WTC11 (cell line): ENCODE measurements around the gene TTN. TPM values are rescaled to one million over a fixed set of nuclear protein-coding genes. Genes with fewer than 3 reads are reported as not detected.

ENCODE experiments used
- ATAC-seq: fragments of 200-7000 bp; cut with Tn5 transposase; 2 replicates; pipeline ENCODE4 v1.10.0; 2021; ENCODE audit warnings: mild to moderate bottlenecking, moderate library complexity
- CTCF ChIA-PET: fragments of 300-600 bp; sonication (Branson Sonifier 250); formaldehyde crosslinking; loops from one replicate; lab custom pipeline; 2021; ENCODE audit warnings: antibody characterized with exemption; lab: Charles Lee
- POLR2A ChIA-PET: fragments of 350-600 bp; sonication (Branson Sonifier 250); formaldehyde crosslinking; loops from one replicate; lab custom pipeline; 2021; ENCODE audit warnings: antibody characterized with exemption; lab: Charles Lee
- DNase-seq: peaks from one replicate; pipeline ENCODE4 v3.0.0; 2021; ENCODE audit warnings: low spot score
- H3K27ac Mint-ChIP-seq: 2 replicates; pipeline ENCODE4 v1.8.0; 2021; ENCODE audit warnings: mixed read lengths
- H3K27me3 Mint-ChIP-seq: 2 replicates; pipeline ENCODE4 v1.8.0; 2021; ENCODE audit warnings: low read depth, mild to moderate bottlenecking, moderate library complexity, mixed read lengths
- H3K36me3 Mint-ChIP-seq: 2 replicates; pipeline ENCODE4 v1.8.0; 2021; ENCODE audit warnings: mixed read lengths
- H3K4me1 Mint-ChIP-seq: 2 replicates; pipeline ENCODE4 v1.8.0; 2022; ENCODE audit warnings: mixed read lengths
- H3K4me3 Mint-ChIP-seq: 2 replicates; pipeline ENCODE4 v1.8.0; 2021; ENCODE audit warnings: mild to moderate bottlenecking, moderate library complexity, mixed read lengths
- H3K9me3 Mint-ChIP-seq: 2 replicates; pipeline ENCODE4 v1.8.0; 2021; ENCODE audit warnings: mixed read lengths
- ATF1 ChIP-seq: sonication (generic); formaldehyde crosslinking; IDR thresholded peaks from 2 replicates; pipeline ENCODE4 v1.8.1; 2023; ENCODE audit warnings: mild to moderate bottlenecking, moderate library complexity, missing genetic modification reagents
- CREB1 ChIP-seq: sonication (generic); formaldehyde crosslinking; IDR thresholded peaks from 2 replicates; pipeline ENCODE4 v1.8.0; 2023; ENCODE audit warnings: mild to moderate bottlenecking, missing genetic modification reagents
- ELF4 ChIP-seq: sonication (generic); formaldehyde crosslinking; IDR thresholded peaks from 2 replicates; pipeline ENCODE4 v1.8.1; 2022; ENCODE audit warnings: low read depth, mild to moderate bottlenecking, moderate library complexity, missing genetic modification reagents
- EMX1 ChIP-seq: fragments of 250-450 bp; sonication (Bioruptor Pico); IDR thresholded peaks from 2 replicates; pipeline ENCODE4 v1.8.0; 2021; ENCODE audit warnings: mild to moderate bottlenecking
- GRHL2 ChIP-seq: fragments of 250-450 bp; sonication (Bioruptor Pico); IDR thresholded peaks from 2 replicates; pipeline ENCODE4 v1.8.0; 2022; ENCODE audit warnings: mild to moderate bottlenecking, moderate library complexity; ENCODE audit not compliant: insufficient replicate concordance, severe bottlenecking
- JAZF1 ChIP-seq: fragments of 250-450 bp; sonication (Bioruptor Pico); IDR thresholded peaks from 2 replicates; pipeline ENCODE4 v1.9.0; 2021; ENCODE audit warnings: moderate library complexity, mild to moderate bottlenecking, inconsistent platforms
- MYBL2 ChIP-seq: sonication (generic); formaldehyde crosslinking; IDR thresholded peaks from 2 replicates; pipeline ENCODE4 v1.8.1; 2023; ENCODE audit warnings: mild to moderate bottlenecking, moderate library complexity, missing genetic modification reagents
- NFATC4 ChIP-seq: fragments of 250-450 bp; sonication (Bioruptor Pico); IDR thresholded peaks from 2 replicates; pipeline ENCODE4 v1.9.0; 2021; ENCODE audit warnings: mild to moderate bottlenecking
- NR1H2 ChIP-seq: sonication (generic); formaldehyde crosslinking; IDR thresholded peaks from 2 replicates; pipeline ENCODE4 v1.9.0; 2021; ENCODE audit warnings: mild to moderate bottlenecking, moderate library complexity, missing genetic modification reagents
- NR2C2 ChIP-seq: sonication (generic); formaldehyde crosslinking; IDR thresholded peaks from 2 replicates; pipeline ENCODE4 v1.8.0; 2022; ENCODE audit warnings: mild to moderate bottlenecking, missing genetic modification reagents
- OVOL2 ChIP-seq: fragments of 250-450 bp; sonication (Bioruptor Pico); IDR thresholded peaks from 2 replicates; pipeline ENCODE4 v1.9.0; 2021; ENCODE audit warnings: mild to moderate bottlenecking, borderline replicate concordance
- RORB ChIP-seq: fragments of 250-450 bp; sonication (Bioruptor Pico); IDR thresholded peaks from 2 replicates; pipeline ENCODE4 v1.9.0; 2021; ENCODE audit warnings: mild to moderate bottlenecking
- SMAD3 ChIP-seq: sonication (generic); formaldehyde crosslinking; IDR thresholded peaks from 2 replicates; pipeline ENCODE4 v1.8.0; 2022; ENCODE audit warnings: missing genetic modification reagents, mild to moderate bottlenecking, borderline replicate concordance
- SMAD4 ChIP-seq: sonication (generic); formaldehyde crosslinking; IDR thresholded peaks from 2 replicates; pipeline ENCODE4 v1.8.0; 2022; ENCODE audit warnings: mild to moderate bottlenecking, missing genetic modification reagents
- ZNF219 ChIP-seq: sonication (generic); formaldehyde crosslinking; IDR thresholded peaks from 2 replicates; pipeline ENCODE4 v1.8.0; 2023; ENCODE audit warnings: missing genetic modification reagents, mild to moderate bottlenecking, borderline replicate concordance
- total RNA-seq: library from RNA; stranded (reverse); gene quantifications from 3 replicates; pipeline ENCODE4 v1.2.3, GENCODE V29; 2021
- TF ChIP-seq, protein P1 (sequence below): fragments of 250-450 bp; sonication (Bioruptor Pico); IDR thresholded peaks from 2 replicates; pipeline ENCODE4 v1.9.0; 2021; ENCODE audit warnings: moderate library complexity, mild to moderate bottlenecking, inconsistent platforms, borderline replicate concordance
- TF ChIP-seq, protein P2 (sequence below): fragments of 200-600 bp; IDR thresholded peaks from 2 replicates; pipeline ENCODE4 v1.8.0; 2022; ENCODE audit warnings: antibody characterized with exemption
- TF ChIP-seq, protein P3 (sequence below): sonication (generic); formaldehyde crosslinking; IDR thresholded peaks from 2 replicates; pipeline ENCODE4 v1.8.1; 2022; ENCODE audit warnings: mild to moderate bottlenecking, moderate library complexity, missing genetic modification reagents
- TF ChIP-seq, protein P4 (sequence below): sonication (generic); formaldehyde crosslinking; conservative IDR thresholded peaks from 2 replicates; pipeline ENCODE4 v1.8.1; 2022; ENCODE audit warnings: mild to moderate bottlenecking, missing genetic modification reagents
- TF ChIP-seq, protein P5 (sequence below): fragments of 250-450 bp; sonication (Bioruptor Pico); conservative IDR thresholded peaks from 2 replicates; pipeline ENCODE4 v1.9.0; 2021; ENCODE audit warnings: mild to moderate bottlenecking
- TF ChIP-seq, protein P6 (sequence below): sonication (generic); formaldehyde crosslinking; IDR thresholded peaks from 2 replicates; pipeline ENCODE4 v1.8.1; 2022; ENCODE audit warnings: low read depth, mild to moderate bottlenecking, moderate library complexity, missing genetic modification reagents, borderline replicate concordance
- TF ChIP-seq, protein P7 (sequence below): fragments of 250-450 bp; sonication (Bioruptor Pico); IDR thresholded peaks from 2 replicates; pipeline ENCODE4 v1.9.0; 2021; ENCODE audit warnings: mild to moderate bottlenecking, borderline replicate concordance

Gene TTN
- total RNA-seq, 1 experiment from 2014 or later, result 4.7 TPM

DNA sequence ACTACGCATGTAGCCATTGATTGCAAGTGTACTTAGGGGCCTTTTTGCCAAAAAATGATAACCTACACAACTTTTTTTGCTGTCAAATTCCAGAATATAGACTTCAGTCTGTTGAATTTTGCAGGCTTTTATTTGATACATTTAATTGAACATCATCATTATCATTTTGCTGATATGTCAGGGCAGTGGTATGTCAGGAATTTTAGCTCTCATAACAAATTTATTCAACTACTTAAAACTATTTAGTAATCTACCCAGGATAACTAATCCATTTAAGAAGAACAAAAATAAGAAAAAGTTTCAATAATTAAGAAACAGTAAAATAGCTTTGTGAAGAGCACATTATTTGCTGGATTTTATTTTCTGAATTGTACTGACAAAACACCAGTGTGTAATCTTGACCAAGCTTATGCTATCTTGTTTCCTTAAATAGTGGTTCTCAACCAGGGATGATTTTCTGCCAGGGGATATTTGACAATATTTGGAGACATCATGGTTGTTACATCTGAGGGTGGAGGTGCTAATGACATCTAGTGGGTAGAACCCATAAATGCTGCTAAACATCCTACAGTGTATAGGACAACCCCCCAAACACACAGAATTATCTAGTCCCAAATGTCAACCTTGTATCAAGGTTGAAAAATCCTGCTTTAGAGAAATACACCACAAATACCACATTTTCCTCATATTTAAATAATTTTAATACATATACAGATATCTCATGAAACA is 12.1 kb upstream of the TTN start:
- POLR2A ChIA-PET, result no interaction called here
- H3K4me1 Mint-ChIP-seq, result peaks cover 3% of the 10 kb centered on the region; the same call in 1 of the 2 replicates
- TF ChIP-seq SMAD4 (CRISPR knock-in tag) (no peak), CREB1 (CRISPR knock-in tag) (no peak), MYBL2 (CRISPR knock-in tag) (no peak), EMX1 (CRISPR knock-in tag) (no peak), SMAD3 (CRISPR knock-in tag) (no peak), NR1H2 (CRISPR knock-in tag) (no peak)
- TF ChIP-seq, protein P1, sequence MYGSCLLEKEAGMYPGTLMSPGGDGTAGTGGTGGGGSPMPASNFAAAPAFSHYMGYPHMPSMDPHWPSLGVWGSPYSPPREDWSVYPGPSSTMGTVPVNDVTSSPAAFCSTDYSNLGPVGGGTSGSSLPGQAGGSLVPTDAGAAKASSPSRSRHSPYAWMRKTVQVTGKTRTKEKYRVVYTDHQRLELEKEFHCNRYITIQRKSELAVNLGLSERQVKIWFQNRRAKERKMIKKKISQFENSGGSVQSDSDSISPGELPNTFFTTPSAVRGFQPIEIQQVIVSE (CRISPR knock-in tag), result no peak
- TF ChIP-seq, protein P2, sequence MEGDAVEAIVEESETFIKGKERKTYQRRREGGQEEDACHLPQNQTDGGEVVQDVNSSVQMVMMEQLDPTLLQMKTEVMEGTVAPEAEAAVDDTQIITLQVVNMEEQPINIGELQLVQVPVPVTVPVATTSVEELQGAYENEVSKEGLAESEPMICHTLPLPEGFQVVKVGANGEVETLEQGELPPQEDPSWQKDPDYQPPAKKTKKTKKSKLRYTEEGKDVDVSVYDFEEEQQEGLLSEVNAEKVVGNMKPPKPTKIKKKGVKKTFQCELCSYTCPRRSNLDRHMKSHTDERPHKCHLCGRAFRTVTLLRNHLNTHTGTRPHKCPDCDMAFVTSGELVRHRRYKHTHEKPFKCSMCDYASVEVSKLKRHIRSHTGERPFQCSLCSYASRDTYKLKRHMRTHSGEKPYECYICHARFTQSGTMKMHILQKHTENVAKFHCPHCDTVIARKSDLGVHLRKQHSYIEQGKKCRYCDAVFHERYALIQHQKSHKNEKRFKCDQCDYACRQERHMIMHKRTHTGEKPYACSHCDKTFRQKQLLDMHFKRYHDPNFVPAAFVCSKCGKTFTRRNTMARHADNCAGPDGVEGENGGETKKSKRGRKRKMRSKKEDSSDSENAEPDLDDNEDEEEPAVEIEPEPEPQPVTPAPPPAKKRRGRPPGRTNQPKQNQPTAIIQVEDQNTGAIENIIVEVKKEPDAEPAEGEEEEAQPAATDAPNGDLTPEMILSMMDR, result no peak
- TF ChIP-seq, protein P3, sequence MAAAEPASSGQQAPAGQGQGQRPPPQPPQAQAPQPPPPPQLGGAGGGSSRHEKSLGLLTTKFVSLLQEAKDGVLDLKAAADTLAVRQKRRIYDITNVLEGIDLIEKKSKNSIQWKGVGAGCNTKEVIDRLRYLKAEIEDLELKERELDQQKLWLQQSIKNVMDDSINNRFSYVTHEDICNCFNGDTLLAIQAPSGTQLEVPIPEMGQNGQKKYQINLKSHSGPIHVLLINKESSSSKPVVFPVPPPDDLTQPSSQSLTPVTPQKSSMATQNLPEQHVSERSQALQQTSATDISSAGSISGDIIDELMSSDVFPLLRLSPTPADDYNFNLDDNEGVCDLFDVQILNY (CRISPR knock-in tag), result no peak
- TF ChIP-seq, protein P4, sequence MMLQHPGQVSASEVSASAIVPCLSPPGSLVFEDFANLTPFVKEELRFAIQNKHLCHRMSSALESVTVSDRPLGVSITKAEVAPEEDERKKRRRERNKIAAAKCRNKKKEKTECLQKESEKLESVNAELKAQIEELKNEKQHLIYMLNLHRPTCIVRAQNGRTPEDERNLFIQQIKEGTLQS (CRISPR knock-in tag), result no peak
- H3K4me3 Mint-ChIP-seq, result no peak overlapping the region
- H3K27ac Mint-ChIP-seq, result no peak overlapping the region
- ATAC-seq (no peak), DNase-seq (no peak)
- no peaks in the 10 kb centered on the region for H3K9me3 Mint-ChIP-seq
- CTCF ChIA-PET, result interaction anchor here (1.1 kb wide), 1 partner anchor 72 kb away, joined by 4 read pairs; no protein-coding TSS in a partner anchor
- H3K27me3 Mint-ChIP-seq, result no peaks in the 10 kb centered on the region
- H3K36me3 Mint-ChIP-seq, result no peaks in the 10 kb centered on the region

DNA sequence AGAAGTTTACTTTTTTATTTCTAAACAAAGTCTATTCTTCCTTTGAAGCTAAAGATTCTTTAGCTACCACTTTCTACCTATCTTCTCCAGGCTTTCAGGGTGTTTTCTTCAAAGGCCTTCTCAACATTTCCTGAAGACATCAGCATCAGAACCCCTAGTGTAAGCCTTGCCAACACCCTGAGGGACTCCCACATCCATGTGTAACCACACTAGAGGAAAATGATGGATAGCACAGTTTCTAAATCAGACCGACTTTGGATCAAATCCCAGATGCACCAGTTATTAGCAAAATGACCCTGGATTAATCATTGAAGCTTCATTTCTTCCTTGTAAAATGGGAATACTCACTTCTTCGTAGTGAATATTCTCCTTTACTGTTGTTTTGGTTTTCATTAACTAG is 4.7 kb upstream of the TTN start:
- Mint-ChIP-seq H3K36me3 (no peaks in the 10 kb centered on the region), H3K4me3 (no peak overlapping the region), H3K9me3 (no peaks in the 10 kb centered on the region), H3K4me1 (no peaks in the 10 kb centered on the region), H3K27ac (no peak overlapping the region), H3K27me3 (no peaks in the 10 kb centered on the region)
- ChIA-PET POLR2A (no interaction called here), CTCF (interaction anchor here (1.4 to 1.8 kb wide), 2 partner anchors 50 to 111 kb away, joined by 4 to 6 read pairs; no protein-coding TSS in a partner anchor)
- DNase-seq (no peak), ATAC-seq (no peak)
- TF ChIP-seq, protein P5, sequence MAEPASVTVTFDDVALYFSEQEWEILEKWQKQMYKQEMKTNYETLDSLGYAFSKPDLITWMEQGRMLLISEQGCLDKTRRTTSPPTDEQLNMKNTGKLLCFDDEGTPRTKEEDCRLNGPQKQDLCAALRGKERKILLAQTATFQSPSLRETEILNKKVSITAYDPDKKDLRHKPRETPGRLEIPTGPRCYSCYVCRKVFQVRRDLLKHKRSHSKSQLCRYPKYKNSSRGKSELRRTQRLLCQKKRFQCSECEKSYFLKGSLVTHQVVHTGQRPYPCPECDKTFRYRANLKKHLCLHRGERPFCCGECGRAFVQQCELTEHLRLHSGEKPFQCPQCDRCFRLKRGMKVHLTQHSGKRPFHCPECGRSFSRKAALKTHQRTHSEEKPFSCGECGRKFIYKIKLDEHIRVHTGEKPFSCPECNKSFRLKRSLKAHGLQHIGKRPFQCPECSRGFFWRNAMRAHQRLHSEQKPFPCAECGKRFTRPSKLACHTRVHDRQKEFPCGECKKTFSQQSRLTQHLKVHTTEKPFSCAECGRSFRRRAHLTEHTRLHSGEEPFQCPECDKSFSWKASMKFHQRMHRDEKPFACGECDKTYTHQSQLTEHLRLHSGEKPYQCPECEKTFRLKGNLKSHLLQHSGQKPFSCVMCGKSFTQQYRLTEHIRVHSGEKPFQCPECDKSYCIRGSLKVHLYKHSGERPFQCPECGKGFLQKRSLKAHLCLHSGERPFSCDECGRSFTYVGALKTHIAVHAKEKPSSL (CRISPR knock-in tag), result no peak
- TF ChIP-seq RORB (CRISPR knock-in tag) (no peak), ELF4 (no peak), OVOL2 (CRISPR knock-in tag) (no peak), ZNF219 (CRISPR knock-in tag) (no peak), NFATC4 (no peak), ATF1 (no peak), JAZF1 (CRISPR knock-in tag) (no peak), GRHL2 (no peak), CREB1 (CRISPR knock-in tag) (no peak), NR2C2 (CRISPR knock-in tag) (no peak)
- TF ChIP-seq, protein P6, sequence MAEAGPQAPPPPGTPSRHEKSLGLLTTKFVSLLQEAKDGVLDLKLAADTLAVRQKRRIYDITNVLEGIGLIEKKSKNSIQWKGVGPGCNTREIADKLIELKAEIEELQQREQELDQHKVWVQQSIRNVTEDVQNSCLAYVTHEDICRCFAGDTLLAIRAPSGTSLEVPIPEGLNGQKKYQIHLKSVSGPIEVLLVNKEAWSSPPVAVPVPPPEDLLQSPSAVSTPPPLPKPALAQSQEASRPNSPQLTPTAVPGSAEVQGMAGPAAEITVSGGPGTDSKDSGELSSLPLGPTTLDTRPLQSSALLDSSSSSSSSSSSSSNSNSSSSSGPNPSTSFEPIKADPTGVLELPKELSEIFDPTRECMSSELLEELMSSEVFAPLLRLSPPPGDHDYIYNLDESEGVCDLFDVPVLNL (CRISPR knock-in tag), result no peak
- TF ChIP-seq, protein P7, sequence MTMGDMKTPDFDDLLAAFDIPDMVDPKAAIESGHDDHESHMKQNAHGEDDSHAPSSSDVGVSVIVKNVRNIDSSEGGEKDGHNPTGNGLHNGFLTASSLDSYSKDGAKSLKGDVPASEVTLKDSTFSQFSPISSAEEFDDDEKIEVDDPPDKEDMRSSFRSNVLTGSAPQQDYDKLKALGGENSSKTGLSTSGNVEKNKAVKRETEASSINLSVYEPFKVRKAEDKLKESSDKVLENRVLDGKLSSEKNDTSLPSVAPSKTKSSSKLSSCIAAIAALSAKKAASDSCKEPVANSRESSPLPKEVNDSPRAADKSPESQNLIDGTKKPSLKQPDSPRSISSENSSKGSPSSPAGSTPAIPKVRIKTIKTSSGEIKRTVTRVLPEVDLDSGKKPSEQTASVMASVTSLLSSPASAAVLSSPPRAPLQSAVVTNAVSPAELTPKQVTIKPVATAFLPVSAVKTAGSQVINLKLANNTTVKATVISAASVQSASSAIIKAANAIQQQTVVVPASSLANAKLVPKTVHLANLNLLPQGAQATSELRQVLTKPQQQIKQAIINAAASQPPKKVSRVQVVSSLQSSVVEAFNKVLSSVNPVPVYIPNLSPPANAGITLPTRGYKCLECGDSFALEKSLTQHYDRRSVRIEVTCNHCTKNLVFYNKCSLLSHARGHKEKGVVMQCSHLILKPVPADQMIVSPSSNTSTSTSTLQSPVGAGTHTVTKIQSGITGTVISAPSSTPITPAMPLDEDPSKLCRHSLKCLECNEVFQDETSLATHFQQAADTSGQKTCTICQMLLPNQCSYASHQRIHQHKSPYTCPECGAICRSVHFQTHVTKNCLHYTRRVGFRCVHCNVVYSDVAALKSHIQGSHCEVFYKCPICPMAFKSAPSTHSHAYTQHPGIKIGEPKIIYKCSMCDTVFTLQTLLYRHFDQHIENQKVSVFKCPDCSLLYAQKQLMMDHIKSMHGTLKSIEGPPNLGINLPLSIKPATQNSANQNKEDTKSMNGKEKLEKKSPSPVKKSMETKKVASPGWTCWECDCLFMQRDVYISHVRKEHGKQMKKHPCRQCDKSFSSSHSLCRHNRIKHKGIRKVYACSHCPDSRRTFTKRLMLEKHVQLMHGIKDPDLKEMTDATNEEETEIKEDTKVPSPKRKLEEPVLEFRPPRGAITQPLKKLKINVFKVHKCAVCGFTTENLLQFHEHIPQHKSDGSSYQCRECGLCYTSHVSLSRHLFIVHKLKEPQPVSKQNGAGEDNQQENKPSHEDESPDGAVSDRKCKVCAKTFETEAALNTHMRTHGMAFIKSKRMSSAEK, result no peak
- TF ChIP-seq, protein P1 (CRISPR knock-in tag), result no peak
